ENCODE results near the gene COG3. TPM values are rescaled to one million over a fixed set of nuclear protein-coding genes. Genes with fewer than 3 reads are reported as not detected.

Gene COG3
- total and polyA plus RNA-seq, 2 of the 13 experiments (the other 11 are each of a cell fraction or from before 2014, with no cell fraction given), result 37.8 to 47.5 TPM

DNA sequence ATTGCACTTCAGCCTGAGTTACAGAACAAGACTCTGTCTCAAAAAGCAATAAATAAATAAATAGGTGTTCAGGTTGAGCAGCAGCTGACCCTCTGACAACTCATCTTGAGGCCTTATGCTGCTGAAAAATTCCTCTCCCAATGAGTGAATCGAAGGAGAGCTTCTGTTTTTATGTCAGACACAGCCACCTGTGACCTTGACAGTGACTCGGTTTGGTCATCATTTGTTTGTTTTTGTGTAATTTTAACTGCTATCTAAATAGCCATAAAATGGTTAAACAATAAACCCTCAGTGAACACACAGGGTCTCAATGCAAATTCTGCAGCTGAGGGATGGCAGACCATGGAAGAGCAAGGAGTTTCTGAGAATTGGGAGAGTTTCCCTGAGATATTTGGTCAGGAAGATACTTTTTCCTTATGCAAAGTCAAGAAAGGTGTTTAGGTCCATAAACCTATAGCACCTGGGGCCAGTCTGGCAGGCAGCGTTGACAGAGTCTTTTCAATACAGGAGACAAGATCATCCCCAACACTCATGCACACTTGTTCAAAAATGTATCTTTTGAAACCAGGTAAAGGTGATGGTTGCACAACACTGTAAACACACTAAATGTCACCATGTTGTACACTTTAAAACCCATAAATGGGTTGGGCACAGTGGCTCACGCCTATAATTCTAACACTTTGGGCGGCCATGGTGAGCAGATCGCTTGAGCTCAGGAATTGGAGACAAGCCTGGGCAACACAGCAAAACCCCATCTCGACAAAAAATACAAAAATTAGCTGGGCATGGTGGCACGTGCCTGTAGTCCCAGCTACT is 30.0 kb upstream of the COG3 start (continued):
- TF ChIP-seq, protein P1, sequence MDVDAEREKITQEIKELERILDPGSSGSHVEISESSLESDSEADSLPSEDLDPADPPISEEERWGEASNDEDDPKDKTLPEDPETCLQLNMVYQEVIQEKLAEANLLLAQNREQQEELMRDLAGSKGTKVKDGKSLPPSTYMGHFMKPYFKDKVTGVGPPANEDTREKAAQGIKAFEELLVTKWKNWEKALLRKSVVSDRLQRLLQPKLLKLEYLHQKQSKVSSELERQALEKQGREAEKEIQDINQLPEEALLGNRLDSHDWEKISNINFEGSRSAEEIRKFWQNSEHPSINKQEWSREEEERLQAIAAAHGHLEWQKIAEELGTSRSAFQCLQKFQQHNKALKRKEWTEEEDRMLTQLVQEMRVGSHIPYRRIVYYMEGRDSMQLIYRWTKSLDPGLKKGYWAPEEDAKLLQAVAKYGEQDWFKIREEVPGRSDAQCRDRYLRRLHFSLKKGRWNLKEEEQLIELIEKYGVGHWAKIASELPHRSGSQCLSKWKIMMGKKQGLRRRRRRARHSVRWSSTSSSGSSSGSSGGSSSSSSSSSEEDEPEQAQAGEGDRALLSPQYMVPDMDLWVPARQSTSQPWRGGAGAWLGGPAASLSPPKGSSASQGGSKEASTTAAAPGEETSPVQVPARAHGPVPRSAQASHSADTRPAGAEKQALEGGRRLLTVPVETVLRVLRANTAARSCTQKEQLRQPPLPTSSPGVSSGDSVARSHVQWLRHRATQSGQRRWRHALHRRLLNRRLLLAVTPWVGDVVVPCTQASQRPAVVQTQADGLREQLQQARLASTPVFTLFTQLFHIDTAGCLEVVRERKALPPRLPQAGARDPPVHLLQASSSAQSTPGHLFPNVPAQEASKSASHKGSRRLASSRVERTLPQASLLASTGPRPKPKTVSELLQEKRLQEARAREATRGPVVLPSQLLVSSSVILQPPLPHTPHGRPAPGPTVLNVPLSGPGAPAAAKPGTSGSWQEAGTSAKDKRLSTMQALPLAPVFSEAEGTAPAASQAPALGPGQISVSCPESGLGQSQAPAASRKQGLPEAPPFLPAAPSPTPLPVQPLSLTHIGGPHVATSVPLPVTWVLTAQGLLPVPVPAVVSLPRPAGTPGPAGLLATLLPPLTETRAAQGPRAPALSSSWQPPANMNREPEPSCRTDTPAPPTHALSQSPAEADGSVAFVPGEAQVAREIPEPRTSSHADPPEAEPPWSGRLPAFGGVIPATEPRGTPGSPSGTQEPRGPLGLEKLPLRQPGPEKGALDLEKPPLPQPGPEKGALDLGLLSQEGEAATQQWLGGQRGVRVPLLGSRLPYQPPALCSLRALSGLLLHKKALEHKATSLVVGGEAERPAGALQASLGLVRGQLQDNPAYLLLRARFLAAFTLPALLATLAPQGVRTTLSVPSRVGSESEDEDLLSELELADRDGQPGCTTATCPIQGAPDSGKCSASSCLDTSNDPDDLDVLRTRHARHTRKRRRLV (CRISPR knock-in tag; IDR thresholded peaks at IDR 0.05), result no peak
- TF ChIP-seq CREBL2 (CRISPR knock-in tag; IDR thresholded peaks at IDR 0.05; ENCODE audit: borderline replicate concordance) (no peak), TGIF2 (CRISPR knock-in tag; IDR thresholded peaks at IDR 0.05) (peak; percentile 59; the same call in 1 of the 2 replicates), ZBED4 (CRISPR knock-in tag; IDR thresholded peaks at IDR 0.05; ENCODE audit: borderline replicate concordance) (no peak), GTF2F1 (IDR thresholded peaks at IDR 0.05; ENCODE audit: low read length) (no peak), LCORL (IDR thresholded peaks at IDR 0.05) (no peak), LCORL (CRISPR knock-in tag; IDR thresholded peaks at IDR 0.05) (0 out of 2 replicates have a peak, but pooled peaks have one; percentile 7), ZNF235 (CRISPR knock-in tag; IDR thresholded peaks at IDR 0.05; ENCODE audit: borderline replicate concordance) (no peak), SNAPC5 (CRISPR knock-in tag; IDR thresholded peaks at IDR 0.05; ENCODE audit: borderline replicate concordance) (no peak), SOX6 (IDR thresholded peaks at IDR 0.05) (no peak), SOX6 (CRISPR knock-in tag; IDR thresholded peaks at IDR 0.05) (peak; percentile 86), ZNF512 (CRISPR knock-in tag; IDR thresholded peaks at IDR 0.05) (no peak), YEATS4 (CRISPR knock-in tag; IDR thresholded peaks at IDR 0.05; ENCODE audit: borderline replicate concordance) (no peak), PHF21A (CRISPR knock-in tag; IDR thresholded peaks at IDR 0.05) (no peak), FUBP1 (CRISPR knock-in tag; IDR thresholded peaks at IDR 0.05; ENCODE audit: borderline replicate concordance) (no peak), WIZ (CRISPR knock-in tag; IDR thresholded peaks at IDR 0.05) (no peak)
